GM18873 (cell line): ENCODE measurements around the gene PSMB2.
"Not testable (repeated sequence)": the region's sequence is repeated elsewhere in the genome, so short reads cannot be mapped to it uniquely, and the experiment has no call there.

Experiments
- ATAC-seq: cut with Tn5 transposase; IDR thresholded peaks from one replicate; pipeline ENCODE4 v1.9.1; 2021; ENCODE audit warnings: mild to moderate bottlenecking, moderate library complexity, moderate number of reproducible peaks; ENCODE audit not compliant: unreplicated experiment, low FRiP score

PSMB2 gene

GRCh38 chr1:35595684-35596083, 45.6 kb downstream of the PSMB2 start:
- no peak for ATAC-seq

GRCh38 chr1:35594005-35594760, 47.1 kb downstream of the PSMB2 start:
- no peak for ATAC-seq

GRCh38 chr1:35592991-35593769, 48.1 kb downstream of the PSMB2 start:
- no peak for ATAC-seq

- no peak for ATAC-seq
Observed at GRCh38 chr1:35591211-35591610, 50.1 kb downstream of the PSMB2 start.

GRCh38 chr1:35590476-35591040, 50.8 kb downstream of the PSMB2 start:
- ATAC-seq, result no peak

- no peak for ATAC-seq
Observed at GRCh38 chr1:35589516-35590427, 51.6 kb downstream of the PSMB2 start.

- ATAC-seq, result no peak
Observed at GRCh38 chr1:35588197-35588910, 53.0 kb downstream of the PSMB2 start.

- ATAC-seq, result no peak
Observed at GRCh38 chr1:35587736-35588135, 53.6 kb downstream of the PSMB2 start.

- no peak for ATAC-seq
Observed at GRCh38 chr1:35586808-35587207, 54.5 kb downstream of the PSMB2 start.

- ATAC-seq, result not testable (repeated sequence)
Observed at GRCh38 chr1:35585805-35586204, 55.5 kb downstream of the PSMB2 start.

GRCh38 chr1:35585281-35585680, 56.0 kb downstream of the PSMB2 start:
- no peak for ATAC-seq

GRCh38 chr1:35581621-35582020, 59.7 kb downstream of the PSMB2 start:
- not testable (repeated sequence) for ATAC-seq

- ATAC-seq, result no peak
Observed at GRCh38 chr1:35580949-35581388, 60.4 kb downstream of the PSMB2 start.

GRCh38 chr1:35577071-35577998, 64.0 kb downstream of the PSMB2 start:
- no peak for ATAC-seq

GRCh38 chr1:35576766-35577070, 64.6 kb downstream of the PSMB2 start:
- not testable (repeated sequence) for ATAC-seq

GRCh38 chr1:35576061-35576765, 65.1 kb downstream of the PSMB2 start:
- ATAC-seq, result no peak

- ATAC-seq, result no peak
Observed at GRCh38 chr1:35575416-35575958, 65.8 kb downstream of the PSMB2 start.
